Stimulated activated CD4-positive, alpha-beta T cell treated with anti-CD3 and anti-CD28 coated beads, TNF-alpha, amount 100 ng/mL, for 1 hour (primary cell): Measurements from ENCODE around the gene TNRC6B.
A peak's percentile ranks its signal among the peaks of the same experiment; 100 is the strongest.
"Not testable (repeated sequence)": the region's sequence is repeated elsewhere in the genome, so short reads cannot be mapped to it uniquely, and the experiment has no call there.

Experiments
- DNase-seq, 3 donors: peaks; one replicate each; pipeline ENCODE4 v3.0.0-alpha.2; 2020; ENCODE audit warnings: low read depth in 3 of 3, low spot score in 1 of 3

TNRC6B gene

DNA sequence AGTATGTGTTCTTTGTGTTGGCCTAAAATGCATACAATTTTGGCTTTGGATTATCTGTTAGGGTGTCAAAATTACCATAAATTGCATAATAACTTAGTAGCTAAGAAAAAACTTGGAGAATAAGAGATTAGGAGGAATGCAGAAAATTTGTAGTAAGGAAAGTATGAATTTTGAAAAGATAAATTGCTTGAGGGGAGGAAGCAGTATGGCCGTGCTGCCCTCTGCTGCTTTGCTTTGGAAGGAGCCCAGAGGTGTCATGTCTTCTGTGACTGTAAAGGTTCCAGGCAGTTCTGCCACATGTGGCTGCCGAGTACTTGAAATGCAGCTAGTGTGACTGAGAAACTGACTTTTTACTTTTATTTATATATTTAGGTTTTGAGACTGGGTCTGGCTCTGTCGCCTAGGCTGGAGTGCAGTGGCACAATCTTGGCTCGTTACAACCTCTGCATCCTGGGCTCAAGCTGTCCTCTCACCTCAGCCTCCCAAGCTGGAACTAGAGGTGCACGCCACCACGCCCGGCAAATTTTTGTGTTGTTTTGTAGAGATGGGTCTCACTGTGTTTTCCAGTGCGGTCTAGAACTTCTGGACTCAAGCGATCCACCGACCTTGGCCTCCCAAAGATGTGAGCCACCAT lies 170.4 kb downstream of the TNRC6B start:
- DNase-seq = peak in 2 of 3 donors; percentile 41 to 42

DNA sequence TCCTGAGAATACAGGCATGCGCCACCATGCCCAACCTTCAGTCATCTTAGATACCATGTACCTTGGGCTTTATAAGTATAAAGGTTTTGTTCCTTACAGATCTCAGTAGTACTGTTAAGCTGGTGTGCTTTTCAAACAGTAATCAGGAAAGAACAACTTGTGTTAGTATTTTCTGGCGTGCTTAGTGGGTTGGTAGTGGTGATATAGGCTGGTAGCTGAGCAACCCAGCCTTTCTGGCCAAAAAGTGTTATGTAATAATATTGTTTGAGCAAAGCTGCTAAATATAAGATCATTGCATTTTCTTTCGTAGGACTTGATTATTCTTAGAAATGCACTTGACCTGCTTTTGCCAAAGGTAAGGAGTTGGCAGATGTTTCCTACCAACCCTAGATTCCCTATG lies 175.0 kb downstream of the TNRC6B start:
- no peak for DNase-seq

DNA sequence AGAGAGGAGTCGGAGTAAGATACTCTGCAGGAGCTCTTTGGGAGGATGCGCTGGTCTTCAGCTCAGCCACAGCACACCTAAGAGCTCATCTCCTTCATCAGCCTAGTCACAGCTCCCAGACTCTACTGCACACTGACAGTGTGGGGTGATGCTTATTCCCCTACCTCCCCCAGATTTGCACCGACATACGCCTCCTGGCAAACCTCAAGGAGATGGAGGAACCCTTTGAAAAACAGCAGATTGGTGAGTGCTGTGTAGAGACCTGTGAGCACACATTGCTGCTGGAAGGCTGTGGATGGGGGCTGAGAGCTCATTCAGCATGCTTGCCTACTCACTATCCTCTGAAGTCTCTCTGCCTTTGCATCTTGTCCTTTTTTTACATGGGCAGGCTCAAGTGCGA lies 183.4 kb downstream of the TNRC6B start:
- DNase-seq = no peak

DNA sequence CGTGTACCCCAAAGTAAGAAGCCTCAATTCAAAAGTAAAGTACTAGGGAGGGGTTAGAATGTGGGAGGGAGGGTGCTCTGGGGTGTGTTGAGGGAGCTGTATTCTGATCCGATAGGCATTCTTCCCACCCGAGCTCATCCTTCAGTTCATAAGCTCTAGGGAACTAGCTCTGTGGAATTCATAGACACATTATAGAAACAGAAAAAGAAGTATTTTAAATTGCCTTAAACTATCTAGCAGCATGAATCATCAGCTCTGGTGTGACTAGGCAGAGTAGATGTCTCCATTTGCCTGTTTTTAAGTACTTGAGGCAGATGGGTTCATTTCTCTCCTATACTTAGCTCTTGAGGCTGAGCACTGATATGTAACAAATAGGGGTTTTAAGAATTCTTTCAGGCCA lies 185.3 kb downstream of the TNRC6B start:
- DNase-seq = no peak

DNA sequence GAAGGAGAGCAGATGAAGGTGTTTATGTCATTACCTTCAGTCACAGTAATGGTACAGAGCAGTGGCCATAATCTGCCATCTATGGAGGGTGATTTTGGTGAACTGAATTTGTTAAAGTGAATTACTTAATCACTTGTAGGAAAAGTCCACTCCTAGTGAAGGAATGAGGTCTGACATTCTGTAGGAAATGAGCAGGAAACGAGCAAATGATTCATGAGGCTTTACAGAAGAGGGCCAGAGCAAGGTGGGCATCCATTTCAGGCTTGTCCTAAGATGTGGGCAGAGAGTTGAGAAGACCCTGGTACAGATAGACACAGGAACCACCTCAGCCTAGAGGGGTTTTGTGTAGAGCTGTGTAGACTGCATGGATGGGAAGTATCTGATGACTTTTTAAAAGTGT lies 186.7 kb downstream of the TNRC6B start:
- no peak for DNase-seq

DNA sequence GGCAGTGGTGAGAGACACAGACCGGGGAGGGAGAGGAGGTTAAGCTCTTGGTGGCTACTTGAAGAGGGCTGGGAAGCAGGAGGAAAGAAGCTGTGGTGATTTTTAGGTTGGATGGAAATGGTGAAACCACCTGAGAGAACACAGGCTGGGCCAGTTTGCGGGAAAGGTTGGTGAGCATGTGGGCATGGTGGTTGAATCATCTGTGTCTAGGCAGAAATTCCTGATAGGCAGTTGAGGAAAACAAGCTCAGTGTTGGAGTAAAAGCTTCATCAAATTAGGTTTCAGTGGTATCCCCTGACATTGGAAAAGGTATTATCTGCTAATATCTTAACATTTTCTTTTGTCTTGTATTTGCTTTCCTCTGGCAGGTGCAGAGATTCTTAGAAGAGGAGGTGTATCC lies 188.3 kb downstream of the TNRC6B start:
- no peak for DNase-seq

DNA sequence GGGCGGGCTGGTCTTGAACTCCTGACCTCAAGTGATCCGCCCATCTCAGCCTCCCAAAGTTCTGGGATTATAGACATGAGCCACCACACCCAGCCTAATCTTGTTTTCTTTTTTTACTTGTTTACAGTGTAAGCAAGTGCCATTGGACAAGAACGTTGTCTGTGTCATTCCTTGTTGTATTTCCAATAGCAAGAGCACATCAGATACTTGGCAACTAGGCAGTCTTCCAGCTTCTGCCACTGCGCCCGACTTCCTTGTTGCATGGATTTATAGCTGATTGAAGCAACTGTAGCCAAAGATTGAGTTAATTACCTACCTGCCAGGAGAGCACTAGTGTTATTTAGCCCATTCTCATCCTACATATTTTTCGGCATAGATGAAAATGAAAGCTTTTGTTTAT lies 189.6 kb downstream of the TNRC6B start:
- DNase-seq = no peak

DNA sequence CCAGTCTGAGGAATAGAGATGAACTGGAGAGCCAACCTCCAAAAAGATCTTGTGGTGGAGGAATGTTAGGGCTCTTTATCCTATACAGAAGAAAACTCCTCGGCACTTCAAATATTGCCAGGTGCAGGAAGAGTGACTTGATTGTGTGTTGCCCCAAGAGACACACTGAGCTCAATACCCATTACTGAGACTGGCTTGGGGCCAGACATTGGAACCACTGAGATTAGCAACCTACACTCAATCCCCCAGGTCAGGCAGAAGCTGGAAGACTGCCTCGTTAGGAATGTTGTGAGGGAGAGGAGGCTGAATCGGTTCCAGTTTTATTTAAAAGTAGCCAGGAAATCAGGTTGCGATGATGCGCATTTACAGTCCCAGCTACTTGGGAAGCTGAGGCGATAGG lies 190.3 kb downstream of the TNRC6B start:
- DNase-seq = no peak

DNA sequence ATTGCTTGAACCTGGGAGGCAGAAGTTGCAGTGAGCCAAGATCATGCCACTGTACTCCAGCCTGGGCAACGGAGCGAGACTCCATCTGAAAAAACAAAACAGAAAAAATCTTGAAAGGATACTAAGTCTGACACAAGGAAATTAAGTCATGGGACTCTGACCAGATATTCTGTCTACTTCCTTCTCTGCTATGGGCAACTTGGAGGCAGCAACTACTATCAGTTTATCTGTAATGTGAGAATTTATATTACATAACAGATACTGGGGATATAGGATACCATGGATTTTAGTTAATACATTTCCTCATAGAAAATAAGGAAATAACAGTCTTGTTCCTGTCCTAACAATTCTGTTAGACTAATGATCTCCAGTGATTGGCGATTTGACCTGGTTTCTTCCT lies 191.1 kb downstream of the TNRC6B start:
- DNase-seq = no peak

DNA sequence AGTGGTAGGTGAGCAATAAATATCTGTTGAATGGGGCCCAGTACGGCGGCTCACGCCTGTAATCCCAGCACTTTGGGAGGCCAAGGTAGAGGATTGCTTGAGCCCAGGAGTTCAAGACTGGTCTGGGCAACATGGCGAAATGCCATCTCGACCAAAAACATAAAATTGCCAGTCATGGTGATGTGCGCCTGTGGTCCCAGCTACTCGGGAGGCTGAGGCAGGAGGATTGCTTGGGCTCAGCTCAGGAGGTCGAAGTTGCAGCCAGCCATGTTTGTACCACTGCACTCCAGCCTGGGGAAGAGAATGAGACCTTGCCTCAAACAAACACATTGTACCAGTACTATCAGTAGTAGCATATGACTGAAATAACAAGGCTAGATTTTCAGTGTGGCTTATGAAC lies 196.8 kb downstream of the TNRC6B start:
- DNase-seq = no peak

DNA sequence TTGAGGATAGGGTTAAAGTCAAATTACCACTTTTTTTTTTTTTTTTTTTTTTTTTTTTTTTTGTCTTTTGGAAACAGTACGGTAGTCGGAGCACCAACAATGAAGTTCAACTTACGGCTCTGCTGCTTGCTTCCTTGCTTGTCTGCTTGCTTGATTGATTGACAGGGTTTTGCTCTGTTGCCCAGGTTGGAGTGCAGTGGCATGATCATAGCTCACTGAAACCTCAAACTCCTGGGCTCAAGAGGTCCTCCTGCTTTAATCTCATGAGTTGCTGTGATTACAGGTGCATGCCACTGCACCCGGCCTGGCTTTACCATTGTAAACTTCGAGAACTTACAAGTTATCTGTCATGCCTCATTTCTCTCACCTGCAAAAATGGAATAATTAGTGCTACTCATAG lies 198.4 kb downstream of the TNRC6B start:
- no peak for DNase-seq

DNA sequence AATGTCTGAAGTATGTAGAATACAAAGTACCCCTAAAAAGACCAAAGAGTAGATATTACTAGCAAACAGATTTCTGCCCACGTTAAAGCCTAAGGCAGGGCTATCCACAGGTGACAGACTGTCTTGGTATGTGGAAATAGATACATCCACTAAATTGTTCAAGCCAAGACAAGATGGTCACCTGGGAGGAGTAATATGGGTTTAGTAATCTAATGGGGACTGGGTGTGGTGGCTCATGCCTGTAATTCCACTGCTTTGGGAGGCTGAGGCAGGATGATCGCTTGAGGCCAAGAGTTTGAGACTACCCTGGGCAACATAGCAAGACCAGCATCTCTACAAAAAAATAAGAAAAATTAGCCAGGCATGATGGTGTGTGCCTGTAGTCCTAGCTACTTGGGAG lies 200.2 kb downstream of the TNRC6B start:
- DNase-seq = no peak

DNA sequence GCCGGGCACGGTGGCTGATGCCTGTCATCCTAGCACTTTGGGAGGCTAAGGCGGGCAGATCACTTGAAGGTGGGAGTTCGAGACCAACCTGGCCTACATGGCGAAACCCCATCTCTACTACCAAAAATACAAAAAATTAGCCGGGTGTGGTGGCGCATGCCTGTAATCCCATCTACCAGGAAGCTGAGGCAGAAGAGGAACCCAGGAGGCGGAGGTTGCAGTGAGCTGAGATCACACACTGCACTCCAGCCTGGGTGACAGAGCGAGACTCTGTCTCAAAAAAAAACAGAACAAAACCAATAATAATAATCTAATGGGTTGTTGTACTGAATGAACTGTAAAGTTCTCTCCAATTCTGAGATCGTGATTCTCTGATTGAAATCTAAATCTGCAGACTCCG lies 200.7 kb downstream of the TNRC6B start:
- DNase-seq = not testable (repeated sequence)

DNA sequence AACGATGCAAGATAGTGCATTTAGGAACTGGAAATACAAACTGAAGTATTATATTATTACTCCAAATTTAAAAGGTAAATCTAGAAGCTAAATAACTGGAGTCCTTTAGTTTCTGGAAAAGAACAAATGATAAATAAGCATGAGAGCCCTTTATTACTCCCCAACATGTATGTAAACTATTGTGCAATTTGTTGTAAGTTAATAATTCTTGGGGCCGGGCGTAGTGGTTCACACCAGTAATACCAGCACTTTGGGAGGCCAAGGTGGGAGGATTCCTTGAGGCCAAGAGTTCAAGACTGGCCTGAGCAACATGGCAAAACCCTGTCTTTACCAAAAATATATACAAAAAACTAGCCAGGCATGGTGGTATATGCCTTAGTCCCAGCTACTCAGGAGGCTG lies 203.7 kb downstream of the TNRC6B start:
- DNase-seq = no peak

DNA sequence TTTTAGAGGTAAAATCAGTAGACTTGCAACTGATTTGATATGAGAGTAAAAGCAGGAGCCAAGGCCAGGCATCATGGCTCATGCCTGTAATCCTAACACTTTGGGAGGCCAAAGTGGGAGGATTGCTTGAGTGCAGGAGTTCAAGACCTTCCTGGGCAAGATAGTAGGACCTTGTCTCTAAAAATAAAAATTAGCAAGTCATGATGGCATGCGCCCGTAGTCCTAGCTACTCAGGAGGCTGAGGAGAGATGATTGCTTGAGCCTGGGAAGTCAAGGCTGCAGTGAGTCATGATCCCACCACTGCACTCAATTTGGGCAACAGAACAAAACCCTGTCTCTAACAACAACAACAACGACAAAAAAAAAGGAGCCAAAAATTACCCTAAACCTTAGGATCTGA lies 206.2 kb downstream of the TNRC6B start:
- no peak for DNase-seq

DNA sequence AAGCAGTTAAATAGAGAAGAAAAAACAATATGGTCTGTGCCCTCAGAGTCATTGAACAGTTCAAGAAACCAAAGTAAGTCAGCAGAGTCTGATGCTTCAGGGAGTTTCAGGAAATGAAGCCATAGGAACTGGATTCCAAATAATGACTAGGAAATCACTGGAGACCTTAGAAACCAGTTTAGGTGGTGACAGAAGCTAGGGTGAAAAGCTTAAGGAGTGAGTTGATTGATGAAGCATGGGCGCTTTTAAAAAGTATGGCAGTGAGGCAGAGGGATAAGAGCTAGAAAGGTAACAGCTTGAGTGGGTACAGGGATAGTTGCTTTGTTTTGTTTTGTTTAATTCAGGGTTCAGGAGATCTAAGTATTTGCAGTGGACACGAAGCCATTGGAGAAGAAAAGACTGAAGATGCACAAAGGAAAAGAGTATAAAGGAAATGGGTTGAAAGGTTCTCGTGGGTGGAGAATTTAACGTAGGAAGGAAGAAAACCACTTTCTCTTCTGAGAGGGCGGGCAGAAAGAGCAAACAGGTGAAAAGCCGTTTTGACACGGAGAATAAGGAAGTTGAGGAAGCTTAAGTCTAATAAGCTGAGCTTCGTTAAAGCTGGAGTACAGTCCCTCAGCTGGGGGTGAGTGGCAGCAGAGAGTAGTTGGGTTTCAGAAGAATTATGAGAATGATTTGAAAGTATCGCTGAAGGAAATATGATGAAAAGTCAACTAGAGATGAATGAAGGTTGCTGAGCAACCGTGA lies 207.5 kb downstream of the TNRC6B start:
- DNase-seq = no peak
